Loucy (cell line): ENCODE data around the gene FREM1.

ENCODE experiments used
- H2AFZ ChIP-seq: fragments of 200-600 bp; sonication (generic); 2 replicates; pipeline ENCODE4 v1.6.0; 2016; ENCODE audit warnings: antibody characterized with exemption, mild to moderate bottlenecking, low read length, moderate library complexity
- H3F3A ChIP-seq: fragments of 200-600 bp; 2 replicates; pipeline ENCODE4 v1.6.0; 2016; ENCODE audit warnings: antibody characterized with exemption, low read depth, mild to moderate bottlenecking
- H3K27me3 ChIP-seq: fragments of 200-600 bp; sonication (generic); 2 replicates; pipeline ENCODE4 v1.6.1; 2014; ENCODE audit warnings: low read length, mild to moderate bottlenecking; ENCODE audit not compliant: insufficient read depth, poor library complexity, severe bottlenecking
- H3K36me3 ChIP-seq: fragments of 200-600 bp; sonication (generic); 2 replicates; pipeline ENCODE4 v1.6.1; 2016; ENCODE audit warnings: low read length; ENCODE audit not compliant: insufficient read depth
- H3K4me1 ChIP-seq: fragments of 200-600 bp; sonication (generic); 2 replicates; pipeline ENCODE4 v1.5.1; 2014; ENCODE audit warnings: low read length, mild to moderate bottlenecking; ENCODE audit not compliant: insufficient read depth, poor library complexity, severe bottlenecking
- H3K4me2 ChIP-seq: fragments of 200-600 bp; sonication (generic); 2 replicates; pipeline ENCODE4 v1.6.0; 2014; ENCODE audit warnings: antibody characterized with exemption, low read length, low read depth, mild to moderate bottlenecking; ENCODE audit not compliant: poor library complexity, severe bottlenecking
- H3K4me3 ChIP-seq: fragments of 200-600 bp; sonication (generic); 2 replicates; pipeline ENCODE4 v1.5.1; 2014; ENCODE audit warnings: low read length, mild to moderate bottlenecking, mixed read lengths; ENCODE audit not compliant: poor library complexity, severe bottlenecking
- H3K79me2 ChIP-seq: fragments of 200-600 bp; sonication (generic); 2 replicates; pipeline ENCODE4 v1.6.1; 2014; ENCODE audit warnings: low read length; ENCODE audit not compliant: insufficient read depth
- H3K9ac ChIP-seq: fragments of 200-600 bp; sonication (generic); 2 replicates; pipeline ENCODE4 v1.6.0; 2014; ENCODE audit warnings: mild to moderate bottlenecking, low read depth, low read length, moderate library complexity; ENCODE audit not compliant: poor library complexity, severe bottlenecking
- H3K9me2 ChIP-seq: fragments of 200-600 bp; sonication (generic); replicated peaks from 2 replicates; pipeline ENCODE4 v1.6.1; 2016; ENCODE audit warnings: low read depth, low read length, mixed read lengths
- H3K9me3 ChIP-seq: fragments of 200-600 bp; sonication (generic); 2 replicates; pipeline ENCODE4 v1.6.1; 2014; ENCODE audit warnings: mild to moderate bottlenecking, antibody characterized with exemption, low read length, low read depth; ENCODE audit not compliant: insufficient read depth
- H4K20me1 ChIP-seq: fragments of 200-600 bp; sonication (generic); 2 replicates; pipeline ENCODE4 v1.6.0; 2014; ENCODE audit warnings: antibody characterized with exemption, low read length, mild to moderate bottlenecking; ENCODE audit not compliant: insufficient read depth, poor library complexity, severe bottlenecking
- EZH2phosphoT487 ChIP-seq: fragments of 200-600 bp; IDR thresholded peaks from 2 replicates; pipeline ENCODE4 v1.6.1; 2018; ENCODE audit warnings: antibody characterized with exemption, mild to moderate bottlenecking, moderate library complexity, borderline replicate concordance
- TF ChIP-seq, protein P1 (sequence below): fragments of 200-600 bp; sonication (generic); conservative IDR thresholded peaks from 2 replicates; pipeline ENCODE4 v1.5.1; 2014; ENCODE audit warnings: mild to moderate bottlenecking, antibody characterized with exemption, low read length

The FREM1 gene

DNA sequence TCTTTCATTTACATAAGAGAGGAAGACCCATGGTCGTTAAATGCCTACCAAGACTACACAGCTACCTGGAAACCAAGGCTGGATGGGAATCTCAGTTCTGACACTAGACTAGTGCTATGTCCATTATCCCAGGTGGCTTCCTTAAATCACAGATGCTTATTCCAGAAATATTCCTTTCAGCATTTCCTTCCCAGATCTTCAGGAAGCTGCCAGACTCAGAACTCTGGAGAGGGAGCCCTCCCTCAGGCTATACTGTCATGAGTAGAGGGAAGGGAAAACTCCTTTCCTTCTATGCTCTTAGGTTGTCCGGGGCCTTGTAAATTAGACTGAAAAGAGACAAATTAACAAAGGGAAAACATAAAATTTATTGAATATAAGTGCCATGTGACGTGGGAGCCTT, 20.8 kb downstream of the FREM1 start:
- no peaks in the 10 kb centered on the region for H3K27me3 ChIP-seq
- no peak for TF ChIP-seq EZH2phosphoT487
- TF ChIP-seq, protein P1, sequence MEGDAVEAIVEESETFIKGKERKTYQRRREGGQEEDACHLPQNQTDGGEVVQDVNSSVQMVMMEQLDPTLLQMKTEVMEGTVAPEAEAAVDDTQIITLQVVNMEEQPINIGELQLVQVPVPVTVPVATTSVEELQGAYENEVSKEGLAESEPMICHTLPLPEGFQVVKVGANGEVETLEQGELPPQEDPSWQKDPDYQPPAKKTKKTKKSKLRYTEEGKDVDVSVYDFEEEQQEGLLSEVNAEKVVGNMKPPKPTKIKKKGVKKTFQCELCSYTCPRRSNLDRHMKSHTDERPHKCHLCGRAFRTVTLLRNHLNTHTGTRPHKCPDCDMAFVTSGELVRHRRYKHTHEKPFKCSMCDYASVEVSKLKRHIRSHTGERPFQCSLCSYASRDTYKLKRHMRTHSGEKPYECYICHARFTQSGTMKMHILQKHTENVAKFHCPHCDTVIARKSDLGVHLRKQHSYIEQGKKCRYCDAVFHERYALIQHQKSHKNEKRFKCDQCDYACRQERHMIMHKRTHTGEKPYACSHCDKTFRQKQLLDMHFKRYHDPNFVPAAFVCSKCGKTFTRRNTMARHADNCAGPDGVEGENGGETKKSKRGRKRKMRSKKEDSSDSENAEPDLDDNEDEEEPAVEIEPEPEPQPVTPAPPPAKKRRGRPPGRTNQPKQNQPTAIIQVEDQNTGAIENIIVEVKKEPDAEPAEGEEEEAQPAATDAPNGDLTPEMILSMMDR, result no peak
- no peak overlapping the region for H3K4me2 ChIP-seq
- H3K4me3 ChIP-seq, result no peak overlapping the region
- no peaks in the 10 kb centered on the region for H3K36me3 ChIP-seq
- no peaks in the 10 kb centered on the region for H3K4me1 ChIP-seq
- no peaks in the 10 kb centered on the region for H3F3A ChIP-seq
- H3K79me2 ChIP-seq, result no peaks in the 10 kb centered on the region
- H3K9me2 ChIP-seq, result no peaks in the 10 kb centered on the region
- H3K9ac ChIP-seq, result no peak overlapping the region
- no peak overlapping the region for H2AFZ ChIP-seq
- no peaks in the 10 kb centered on the region for H4K20me1 ChIP-seq
- no peaks in the 10 kb centered on the region for H3K9me3 ChIP-seq

DNA sequence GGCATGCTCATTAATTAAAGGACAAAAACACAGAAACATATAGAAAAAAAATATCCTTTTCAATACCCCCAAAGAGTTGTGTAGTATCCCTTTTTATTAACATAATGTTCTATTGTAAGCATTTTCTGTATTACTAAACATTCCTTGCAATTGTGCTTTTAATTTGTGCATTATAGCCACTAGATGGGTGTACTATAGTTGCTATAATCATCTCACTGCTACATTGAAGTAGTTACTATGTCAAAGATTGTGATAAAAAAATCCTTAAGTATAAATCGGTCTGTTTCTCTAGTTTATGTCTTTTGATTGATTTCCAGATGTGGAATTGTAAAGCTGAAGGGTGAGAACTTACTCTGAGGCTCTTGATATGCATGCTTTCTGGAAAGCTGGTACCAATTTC, 21.4 kb downstream of the FREM1 start:
- Histone ChIP-seq H3K9me3 (no peaks in the 10 kb centered on the region), H3K4me2 (no peak overlapping the region)

DNA sequence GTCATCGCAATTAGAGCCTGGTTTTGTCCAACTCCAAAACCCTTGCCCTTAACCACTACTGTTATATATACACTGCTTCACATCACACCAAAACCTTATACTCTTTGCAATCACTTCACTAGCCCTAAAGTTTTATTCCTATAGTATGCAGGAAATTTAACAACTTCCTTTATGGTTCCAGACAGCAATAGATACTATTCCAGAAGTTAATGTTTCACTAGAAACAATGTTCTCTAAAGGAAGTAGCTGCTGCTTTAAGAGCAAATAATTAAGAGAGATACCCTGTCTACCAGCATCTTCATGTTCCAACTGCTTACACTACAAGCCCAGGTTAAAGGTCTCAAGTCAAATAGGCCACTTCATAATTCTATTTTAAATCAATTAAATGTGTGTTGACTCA, 22.0 kb downstream of the FREM1 start:
- TF ChIP-seq EZH2phosphoT487, result no peak
- TF ChIP-seq, protein P1, result no peak
- H3K4me2 ChIP-seq, result no peak overlapping the region
- H3K79me2 ChIP-seq, result no peaks in the 10 kb centered on the region

More for the DNA sequence above, 21.4 kb downstream of the FREM1 start:
- Histone ChIP-seq H4K20me1 (no peaks in the 10 kb centered on the region), H3K4me3 (no peak overlapping the region), H3K4me1 (no peaks in the 10 kb centered on the region), H3K79me2 (no peaks in the 10 kb centered on the region), H3K27me3 (no peaks in the 10 kb centered on the region), H3K9ac (no peak overlapping the region), H2AFZ (no peak overlapping the region), H3K36me3 (no peaks in the 10 kb centered on the region), H3K9me2 (no peaks in the 10 kb centered on the region), H3F3A (no peaks in the 10 kb centered on the region)
- TF ChIP-seq, protein P1, result no peak; the same call in 1 of the 2 replicates
- TF ChIP-seq EZH2phosphoT487, result no peak

More for the DNA sequence above, 22.0 kb downstream of the FREM1 start:
- Histone ChIP-seq H3K4me1 (no peaks in the 10 kb centered on the region), H3K9me3 (no peaks in the 10 kb centered on the region), H3K4me3 (no peak overlapping the region), H3K9me2 (no peaks in the 10 kb centered on the region), H4K20me1 (no peaks in the 10 kb centered on the region), H2AFZ (no peak overlapping the region), H3K9ac (no peak overlapping the region), H3K36me3 (no peaks in the 10 kb centered on the region), H3F3A (no peaks in the 10 kb centered on the region), H3K27me3 (no peaks in the 10 kb centered on the region)
